EL (cell line): Measurements from ENCODE around the gene DOCK11.
"Not testable (repeated sequence)": the region's sequence is repeated elsewhere in the genome, so short reads cannot be mapped to it uniquely, and the experiment has no call there.

ENCODE experiments used
- DNase-seq: peaks from one replicate; pipeline ENCODE4 v3.0.0-alpha.2; 2016

Gene DOCK11

GRCh38 chrX:118715917-118716316, 220.3 kb downstream of the DOCK11 start:
- DNase-seq = not testable (repeated sequence)

- DNase-seq = not testable (repeated sequence)
Observed at GRCh38 chrX:118716833-118717232, 221.2 kb downstream of the DOCK11 start.

- DNase-seq = no peak
Observed at GRCh38 chrX:118717678-118718391, 222.2 kb downstream of the DOCK11 start.

- DNase-seq = no peak
Observed at GRCh38 chrX:118718737-118719136, 223.1 kb downstream of the DOCK11 start.

GRCh38 chrX:118720058-118720707, 224.6 kb downstream of the DOCK11 start:
- DNase-seq = no peak

- DNase-seq = no peak
Observed at GRCh38 chrX:118723376-118723775, 227.8 kb downstream of the DOCK11 start.

GRCh38 chrX:118724365-118724764, 228.8 kb downstream of the DOCK11 start:
- no peak for DNase-seq

GRCh38 chrX:118724775-118725174, 229.2 kb downstream of the DOCK11 start:
- no peak for DNase-seq

GRCh38 chrX:118726396-118726795, 230.8 kb downstream of the DOCK11 start:
- no peak for DNase-seq

- peak; percentile 84 for DNase-seq
Observed at GRCh38 chrX:118726887-118727685, 231.5 kb downstream of the DOCK11 start, which contains the start of gene IL13RA1. IL13RA1 (plus strand) TSS chrX:118727606; CDS start chrX:118727639, 33 bp downstream.

- peak; percentile 33 for DNase-seq
Observed at GRCh38 chrX:118727686-118728339, 232.2 kb downstream of the DOCK11 start.

GRCh38 chrX:118729042-118729652, 233.5 kb downstream of the DOCK11 start:
- DNase-seq = no peak

GRCh38 chrX:118730500-118731247, 235.1 kb downstream of the DOCK11 start:
- peak; percentile 64 for DNase-seq

- not testable (repeated sequence) for DNase-seq
Observed at GRCh38 chrX:118732551-118732950, 236.9 kb downstream of the DOCK11 start.

GRCh38 chrX:118734909-118735308, 239.3 kb downstream of the DOCK11 start:
- no peak for DNase-seq
